Raji (cell line): ENCODE data around the gene BDH1.
A peak's percentile ranks its signal among the peaks of the same experiment; 100 is the strongest.

Experiments
- POLR2A ChIP-seq: IDR thresholded peaks from 2 replicates; pipeline ENCODE4 v1.6.1; 2011; ENCODE audit warnings: low read depth, low read length, control low read depth; ENCODE audit not compliant: insufficient read depth

The BDH1 gene

GRCh38 chr3:197555281-197556261, at the start of gene BDH1:
TSS of gene BDH1 (minus strand) at chr3:197555968. CDS start at chr3:197546443, 9,525 bp downstream.
- TF ChIP-seq POLR2A, result peak; percentile 77

- TF ChIP-seq POLR2A, result no peak
Measured at GRCh38 chr3:197603317-197603933, 47.7 kb upstream of the BDH1 start.

GRCh38 chr3:197600796-197601565, 45.2 kb upstream of the BDH1 start:
- TF ChIP-seq POLR2A, result no peak

- TF ChIP-seq POLR2A, result no peak
Measured at GRCh38 chr3:197599089-197599765, 43.5 kb upstream of the BDH1 start.

- TF ChIP-seq POLR2A, result no peak
Measured at GRCh38 chr3:197598404-197598980, 42.7 kb upstream of the BDH1 start.

GRCh38 chr3:197597335-197597734, 41.6 kb upstream of the BDH1 start:
- no peak for TF ChIP-seq POLR2A

- no peak for TF ChIP-seq POLR2A
Measured at GRCh38 chr3:197595470-197596185, 39.9 kb upstream of the BDH1 start.

- TF ChIP-seq POLR2A, result no peak
Measured at GRCh38 chr3:197593046-197593380, 37.2 kb upstream of the BDH1 start.

- TF ChIP-seq POLR2A, result no peak
Measured at GRCh38 chr3:197592361-197593045, 36.7 kb upstream of the BDH1 start.

- TF ChIP-seq POLR2A, result no peak
Measured at GRCh38 chr3:197591816-197592215, 36.0 kb upstream of the BDH1 start.

GRCh38 chr3:197590313-197590962, 34.7 kb upstream of the BDH1 start:
- no peak for TF ChIP-seq POLR2A

GRCh38 chr3:197589545-197589944, 33.8 kb upstream of the BDH1 start:
- TF ChIP-seq POLR2A, result no peak

GRCh38 chr3:197586181-197586580, 30.4 kb upstream of the BDH1 start:
- TF ChIP-seq POLR2A, result no peak
